GM18907 (cell line): ENCODE results near the gene SNORC.
"Not testable (repeated sequence)": the region's sequence is repeated elsewhere in the genome, so short reads cannot be mapped to it uniquely, and the experiment has no call there.

Source experiments
- ATAC-seq: cut with Tn5 transposase; IDR thresholded peaks from one replicate; pipeline ENCODE4 v1.9.1; 2021; ENCODE audit warnings: mild to moderate bottlenecking, moderate library complexity; ENCODE audit not compliant: unreplicated experiment

Gene SNORC

DNA sequence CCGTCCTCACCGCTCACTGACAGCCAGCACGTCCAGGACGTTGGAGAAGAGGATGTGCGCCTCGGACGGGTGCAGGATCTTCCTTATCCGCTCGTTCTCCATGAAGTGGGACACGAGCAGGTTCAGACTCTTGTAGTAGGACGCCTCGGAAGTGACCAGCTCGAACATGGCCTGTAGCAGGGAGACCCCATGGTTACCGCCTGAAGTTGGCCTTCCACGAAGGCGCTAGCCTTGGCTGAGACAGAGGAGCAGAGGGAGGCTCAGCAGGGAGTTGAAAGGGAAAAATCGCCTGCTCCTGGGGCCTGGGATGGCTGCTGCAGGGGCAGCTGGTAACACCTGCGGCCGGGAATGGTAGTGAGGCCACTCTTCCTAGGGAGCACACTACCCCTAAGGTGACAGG lies 24.7 kb downstream of the SNORC start:
- ATAC-seq = no peak

GRCh38 chr2:232896111-232896510 lies 26.0 kb downstream of the SNORC start:
- no peak for ATAC-seq

DNA sequence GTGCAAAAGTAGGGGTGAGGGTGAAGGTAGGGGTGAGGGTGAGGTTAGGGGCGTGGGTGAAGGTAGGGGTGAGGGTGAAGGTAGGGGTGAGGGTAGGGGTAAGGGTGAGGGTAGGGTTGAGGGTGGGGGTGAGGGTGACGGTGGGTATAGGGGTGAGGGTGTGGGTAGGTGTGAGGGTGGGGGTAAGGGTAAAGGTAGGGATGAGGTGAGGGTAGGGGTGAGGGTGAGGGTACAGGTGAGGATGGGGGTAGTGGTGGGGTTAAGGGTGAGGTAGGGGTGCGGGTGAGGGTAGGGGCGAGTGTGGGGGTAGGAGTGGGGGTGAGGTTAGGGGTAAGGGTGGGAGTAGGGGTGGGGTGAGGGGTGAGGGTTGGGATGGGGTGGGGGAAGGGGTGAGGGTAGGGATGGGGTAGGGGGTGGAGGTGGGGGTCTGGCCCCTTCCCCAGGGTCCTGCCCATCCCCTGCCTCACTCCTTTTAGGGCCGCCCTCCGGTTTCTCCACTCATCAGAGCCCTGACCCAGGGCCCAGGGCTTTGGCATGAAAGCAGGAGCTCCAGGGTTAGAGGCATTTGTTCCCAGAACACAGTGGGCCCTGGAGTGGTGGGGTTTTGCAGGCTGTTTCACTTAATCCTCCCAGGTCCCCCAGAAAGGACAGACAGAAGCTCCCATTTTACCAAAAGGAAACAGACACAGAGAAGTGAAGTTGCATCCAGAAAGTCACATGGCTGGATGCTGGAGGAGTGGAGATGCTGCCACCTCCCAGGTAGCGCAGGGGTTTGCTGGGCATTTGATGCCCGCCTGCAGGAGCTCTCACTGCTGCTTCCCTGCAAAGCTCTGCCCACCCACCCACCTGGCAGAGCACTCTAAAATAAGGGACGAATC lies 26.9 kb downstream of the SNORC start:
- ATAC-seq = no peak

- ATAC-seq = no peak
Observed at GRCh38 chr2:232897598-232898408, 27.7 kb downstream of the SNORC start.

- ATAC-seq = no peak
Observed at GRCh38 chr2:232898592-232899543, 28.8 kb downstream of the SNORC start.

DNA sequence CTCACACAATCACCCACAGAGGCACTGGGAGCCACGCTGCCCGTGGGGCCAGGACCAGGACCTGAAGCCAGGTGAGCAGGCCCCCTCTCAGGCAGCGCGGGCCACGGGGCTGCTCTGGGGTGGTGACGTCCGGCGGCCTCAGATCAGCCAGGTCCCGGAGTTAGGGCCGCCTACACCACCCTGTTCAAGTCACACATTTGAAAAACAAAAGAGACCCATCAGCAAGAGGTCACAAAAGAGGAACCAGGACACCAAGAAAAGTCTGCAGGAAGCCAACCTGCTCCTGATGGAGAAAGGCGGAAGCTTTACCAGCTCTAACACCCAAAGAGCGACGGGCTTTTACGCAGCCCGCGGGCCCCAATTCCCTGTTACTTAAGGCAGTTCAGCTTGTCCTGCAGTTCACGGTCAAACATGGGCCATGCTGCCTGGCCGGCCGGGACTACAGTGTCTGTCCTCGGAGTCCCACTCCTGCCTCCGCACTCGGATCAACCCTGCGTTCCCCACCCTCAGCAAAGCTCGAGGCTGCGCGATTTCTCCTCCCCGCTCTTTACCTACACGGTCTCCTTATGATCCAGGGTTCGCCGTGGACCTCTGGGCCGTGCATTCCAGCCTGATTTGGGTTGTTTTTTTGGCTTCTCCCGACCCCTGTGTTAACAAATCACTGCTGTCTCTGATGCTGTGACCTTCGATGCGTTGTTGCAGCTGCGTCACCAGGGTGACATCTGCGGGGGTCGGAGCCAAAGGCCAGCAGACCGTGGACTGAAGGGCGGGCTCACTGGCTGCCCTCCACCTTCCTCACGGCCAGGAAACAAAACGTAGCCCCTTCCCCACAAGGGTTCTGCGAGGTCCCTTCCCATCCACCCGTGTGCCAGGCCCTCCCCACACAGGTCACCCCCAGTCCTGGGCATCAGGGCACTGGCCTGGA lies 31.0 kb downstream of the SNORC start:
- no peak for ATAC-seq

GRCh38 chr2:232901736-232902578 lies 31.9 kb downstream of the SNORC start:
- no peak for ATAC-seq

DNA sequence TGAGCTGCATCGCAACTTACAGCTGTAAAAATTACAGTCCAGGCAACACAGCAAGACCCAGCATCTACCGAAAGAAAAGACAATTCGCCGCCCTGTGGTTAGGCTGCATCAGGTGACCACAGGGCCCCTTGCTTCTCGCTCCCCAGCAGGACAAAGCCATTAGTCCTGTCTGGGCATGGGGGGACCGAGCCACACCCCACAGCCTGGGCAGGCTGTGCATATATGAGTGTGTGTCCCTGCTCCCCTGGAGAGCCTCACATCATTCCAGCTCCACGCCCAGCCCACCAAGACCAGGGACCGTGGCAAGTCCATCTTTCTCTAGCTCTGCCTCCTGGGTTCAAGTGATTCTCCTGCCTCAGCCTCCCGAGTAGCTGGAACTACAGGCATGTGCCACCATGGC lies 33.9 kb downstream of the SNORC start:
- no peak for ATAC-seq

DNA sequence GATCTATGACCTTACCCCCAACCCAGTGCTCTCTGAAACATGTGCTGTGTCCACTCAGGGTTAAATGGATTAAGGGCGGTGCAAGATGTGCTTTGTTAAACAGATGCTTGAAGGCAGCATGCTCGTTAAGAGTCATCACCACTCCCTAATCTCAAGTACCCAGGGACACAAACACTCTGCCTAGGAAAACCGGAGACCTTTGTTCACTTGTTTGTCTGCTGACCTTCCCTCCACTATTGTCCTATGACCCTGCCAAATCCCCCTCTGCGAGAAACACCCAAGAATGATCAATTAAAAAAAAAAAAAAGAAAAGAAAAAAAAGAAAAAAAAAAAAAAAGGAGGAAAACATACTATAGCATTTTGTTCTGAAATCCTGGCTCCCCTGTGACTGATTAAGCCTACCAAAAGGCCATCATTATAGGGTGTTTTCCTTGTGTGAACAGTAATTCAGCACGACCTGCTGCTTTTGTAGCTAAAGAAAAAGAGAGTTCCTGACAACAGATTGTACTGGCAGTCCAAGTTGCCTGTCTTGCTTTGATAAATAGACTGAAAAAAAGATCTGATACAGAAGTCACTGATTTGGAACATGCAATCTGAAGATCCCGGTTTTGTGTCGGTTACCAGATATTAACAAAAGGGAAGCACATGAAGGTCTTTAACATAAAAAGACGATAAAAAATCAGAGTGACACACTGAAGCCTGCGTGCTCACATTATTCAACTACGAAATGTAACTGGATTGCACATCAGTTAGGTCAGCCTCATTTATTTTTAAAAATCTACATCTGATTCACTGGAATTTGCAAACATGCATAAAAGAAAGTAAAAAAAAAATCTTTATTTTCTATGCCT lies 37.0 kb downstream of the SNORC start:
- not testable (repeated sequence) for ATAC-seq

GRCh38 chr2:232907718-232908085 lies 37.6 kb downstream of the SNORC start:
- ATAC-seq = not testable (repeated sequence)

- ATAC-seq = no peak
Observed at GRCh38 chr2:232908695-232909094, 38.6 kb downstream of the SNORC start.

- no peak for ATAC-seq
Observed at GRCh38 chr2:232910376-232910775, 40.3 kb downstream of the SNORC start.

DNA sequence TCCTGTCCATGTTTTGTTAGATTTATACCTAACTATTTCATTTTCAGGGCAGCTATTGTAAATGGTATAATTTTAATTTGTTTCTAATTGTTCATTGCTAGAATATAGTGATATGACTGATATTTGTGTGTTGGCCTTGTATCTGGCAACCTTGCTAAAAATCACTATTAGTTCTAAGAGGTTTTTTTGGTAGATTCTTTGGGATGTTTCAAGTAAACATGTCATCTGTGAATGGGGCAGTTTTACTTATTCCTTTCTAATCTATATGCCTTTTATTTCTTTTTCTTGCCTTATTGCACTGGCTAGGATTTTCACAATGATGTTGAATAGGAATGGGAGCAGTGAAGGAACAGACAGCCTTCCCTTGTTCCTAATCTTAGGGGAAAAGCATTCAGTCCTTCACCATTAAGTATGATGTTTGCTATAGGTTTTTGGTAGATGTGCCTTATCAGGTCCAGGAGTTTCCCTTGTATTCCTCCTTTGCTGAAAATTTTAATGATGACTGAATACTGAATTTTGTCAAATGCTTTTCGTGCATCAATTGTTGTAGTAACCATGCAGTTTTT lies 41.7 kb downstream of the SNORC start:
- no peak for ATAC-seq

GRCh38 chr2:232913903-232914302 lies 43.8 kb downstream of the SNORC start:
- ATAC-seq = no peak

- ATAC-seq = no peak
Observed at GRCh38 chr2:232919141-232919540, 49.1 kb downstream of the SNORC start.

DNA sequence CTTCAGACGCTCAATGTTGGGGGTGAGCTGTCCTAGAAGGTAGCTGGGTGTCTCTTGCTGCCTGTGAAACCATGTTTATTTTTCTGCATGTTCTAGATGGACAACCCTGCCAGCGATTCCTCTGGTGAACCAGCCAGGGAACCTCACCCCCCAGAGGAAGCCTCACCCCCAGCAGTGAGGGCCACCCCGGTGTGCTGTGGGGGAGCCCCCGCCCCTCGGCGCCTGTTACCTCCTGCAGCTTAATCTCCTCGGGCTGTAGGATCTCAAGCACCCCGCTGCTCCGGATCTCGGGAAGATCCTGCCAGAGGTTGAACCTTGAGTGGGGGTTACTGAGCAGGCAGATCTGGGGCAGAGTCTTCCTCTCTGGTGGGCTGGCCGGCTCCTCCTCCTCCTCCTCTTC lies 50.0 kb downstream of the SNORC start:
- ATAC-seq = no peak

GRCh38 chr2:232920760-232921159 lies 50.7 kb downstream of the SNORC start:
- no peak for ATAC-seq

GRCh38 chr2:232924433-232924832 lies 54.4 kb downstream of the SNORC start:
- ATAC-seq = no peak
